Gastrocnemius medialis (tissue), 4 donors: ENCODE measurements around the gene WSB2.

Experiments used
- CTCF ChIP-seq, 5 experiments: fragments of 450-650 bp in 3 of 5; fragments of 200-600 bp in 2 of 5; sonication (generic) in 2 of 5; IDR thresholded peaks in 4 of 5; conservative IDR thresholded peaks in 1 of 5; 1 replicate in 4 of 5; 2 replicates in 1 of 5; pipeline ENCODE4 v1.5.1; 2016 to 2019; ENCODE audit warnings: antibody characterized with exemption in 5 of 5, mild to moderate bottlenecking in 3 of 5, moderate library complexity in 3 of 5
- POLR2A ChIP-seq, 2 donors: fragments of 450-650 bp; IDR thresholded peaks; one replicate each; pipeline ENCODE4 v1.6.1; 2017; ENCODE audit warnings: antibody characterized with exemption in 2 of 2, mild to moderate bottlenecking in 2 of 2, moderate library complexity in 2 of 2

- TF ChIP-seq CTCF (IDR thresholded peaks at IDR 0.05 in 4 of 5, conservative IDR thresholded peaks at IDR 0.05 in 1 of 5) (no peak), POLR2A (IDR thresholded peaks at IDR 0.05) (no peak)
Measured at GRCh38 chr12:118044075-118044474, 16.9 kb downstream of the WSB2 start.
